Caco-2 (cell line): ENCODE measurements around the gene SNX3. TPM values are rescaled to one million over a fixed set of nuclear protein-coding genes. Genes with fewer than 3 reads are reported as not detected.
"Not testable (repeated sequence)": the region's sequence is repeated elsewhere in the genome, so short reads cannot be mapped to it uniquely, and the experiment has no call there.

Experiments used
- Bru-seq: library from RNA; stranded (reverse); fragments of 400-500 nt; gene quantifications from one replicate; lab custom pipeline; 2021; lab: Mats Ljungman, UMichigan
- BruChase-seq, 2 experiments: library from RNA; stranded (reverse); fragments of 400-500 nt; gene quantifications; one replicate each; lab custom pipeline; 2021; lab: Mats Ljungman, UMichigan
- BruUV-seq: library from RNA; stranded (reverse); fragments of 400-500 nt; replicated peaks from 2 replicates; lab custom pipeline; 2021; lab: Mats Ljungman, UMichigan
- CTCF ChIA-PET: fragments of 300-600 bp; sonication (Branson Sonifier 250); formaldehyde crosslinking; loops from one replicate; lab custom pipeline; 2022; ENCODE audit warnings: antibody characterized with exemption; lab: Charles Lee
- POLR2A ChIA-PET: fragments of 300-600 bp; sonication (Branson Sonifier 250); formaldehyde crosslinking; loops from one replicate; lab custom pipeline; 2022; ENCODE audit warnings: antibody characterized with exemption; lab: Charles Lee
- DNase-seq, 2 experiments: peaks; one replicate each; pipeline versions ENCODE4 v3.0.0 to v3.0.0-alpha.2; 2020 to 2022
- H3K27me3 ChIP-seq: replicated peaks from 2 replicates; pipeline ENCODE4 v1.6.0; 2011; ENCODE audit warnings: low read length; ENCODE audit not compliant: control insufficient read depth, insufficient read depth
- H3K36me3 ChIP-seq: 2 replicates; pipeline ENCODE4 v1.5.1; 2011; ENCODE audit warnings: low read length; ENCODE audit not compliant: control insufficient read depth, insufficient read depth
- H3K4me1 ChIP-seq: fragments of 250-450 bp; sonication (Bioruptor Pico); 2 replicates; pipeline ENCODE4 v1.5.1; 2020; ENCODE audit warnings: mild to moderate bottlenecking
- H3K4me3 ChIP-seq: 2 replicates; pipeline ENCODE4 v1.5.1; 2011; ENCODE audit warnings: low read depth, mild to moderate bottlenecking, control low read depth, low read length
- H3K9me3 ChIP-seq: fragments of 250-450 bp; sonication (Bioruptor Pico); 2 replicates; pipeline ENCODE4 v1.5.1; 2020; ENCODE audit warnings: mild to moderate bottlenecking, moderate library complexity
- H3K27ac Mint-ChIP-seq: one replicate; pipeline ENCODE4 v1.8.0; 2022; ENCODE audit warnings: mixed read lengths; ENCODE audit not compliant: unreplicated experiment
- H3K27me3 Mint-ChIP-seq: one replicate; pipeline ENCODE4 v1.8.0; 2022; ENCODE audit warnings: mixed read lengths; ENCODE audit not compliant: insufficient read depth, unreplicated experiment
- H3K36me3 Mint-ChIP-seq: one replicate; pipeline ENCODE4 v1.8.0; 2022; ENCODE audit warnings: mild to moderate bottlenecking, mixed read lengths; ENCODE audit not compliant: insufficient read depth, unreplicated experiment
- H3K4me1 Mint-ChIP-seq: one replicate; pipeline ENCODE4 v1.8.0; 2022; ENCODE audit warnings: low read depth, mixed read lengths; ENCODE audit not compliant: unreplicated experiment
- H3K4me3 Mint-ChIP-seq: one replicate; pipeline ENCODE4 v1.8.0; 2022; ENCODE audit warnings: mild to moderate bottlenecking, moderate library complexity, mixed read lengths; ENCODE audit not compliant: unreplicated experiment
- H3K9me3 Mint-ChIP-seq: one replicate; pipeline ENCODE4 v1.8.0; 2022; ENCODE audit warnings: mixed read lengths; ENCODE audit not compliant: unreplicated experiment
- intact Hi-C: fragments of 100-400 bp; cut with micrococcal nuclease; formaldehyde crosslinking; loops from one replicate; pipeline ENCODE4 v1.10.0; 2022; ENCODE audit not compliant: unreplicated experiment
- long read RNA-seq: library from polyadenylated mRNA; stranded (forward); transcript quantifications from one replicate; pipeline ENCODE4 v2.0.0, GENCODE V29; 2022
- total RNA-seq: library from RNA; stranded (reverse); gene quantifications from 2 replicates; pipeline ENCODE4 v1.2.3, GENCODE V29; 2022
- TF ChIP-seq, protein P1 (sequence below), 2 experiments: fragments of 200-600 bp in 1 of 2; IDR thresholded peaks; 1 replicate in 1 of 2; 2 replicates in 1 of 2; pipeline versions ENCODE4 v1.5.1 to v1.8.0; 2011 to 2022; ENCODE audit warnings: antibody characterized with exemption in 1 of 2, control low read depth in 1 of 2, inconsistent platforms in 1 of 2, low read depth in 1 of 2, low read length in 1 of 2, mild to moderate bottlenecking in 1 of 2, moderate library complexity in 1 of 2; ENCODE audit not compliant: insufficient read depth in 1 of 2, severe bottlenecking in 1 of 2, unreplicated experiment in 1 of 2

Gene SNX3
- total RNA-seq: 111 and 114 TPM in 2 replicates
- Bru-seq, nascent RNA: percentile 75 among the genes with signal in this experiment
- percentile 72 among the genes with signal in this experiment for BruChase-seq, experiment 1, labeled RNA remaining after a 2-hour chase
- BruChase-seq, experiment 2, labeled RNA remaining after a 6-hour chase: percentile 82 among the genes with signal in this experiment
- long read RNA-seq, transcript SNX3-202 (4 exons, 890 nt): minor isoform, 8 of 307 reads
- long read RNA-seq, transcript SNX3-201 (4 exons, 1,755 nt): major isoform, 290 of 307 reads
- long read RNA-seq, partial matches to known transcripts: 1 of 307 reads
- long read RNA-seq, other reads (novel, unspliced or antisense): 6 of 307 reads

DNA sequence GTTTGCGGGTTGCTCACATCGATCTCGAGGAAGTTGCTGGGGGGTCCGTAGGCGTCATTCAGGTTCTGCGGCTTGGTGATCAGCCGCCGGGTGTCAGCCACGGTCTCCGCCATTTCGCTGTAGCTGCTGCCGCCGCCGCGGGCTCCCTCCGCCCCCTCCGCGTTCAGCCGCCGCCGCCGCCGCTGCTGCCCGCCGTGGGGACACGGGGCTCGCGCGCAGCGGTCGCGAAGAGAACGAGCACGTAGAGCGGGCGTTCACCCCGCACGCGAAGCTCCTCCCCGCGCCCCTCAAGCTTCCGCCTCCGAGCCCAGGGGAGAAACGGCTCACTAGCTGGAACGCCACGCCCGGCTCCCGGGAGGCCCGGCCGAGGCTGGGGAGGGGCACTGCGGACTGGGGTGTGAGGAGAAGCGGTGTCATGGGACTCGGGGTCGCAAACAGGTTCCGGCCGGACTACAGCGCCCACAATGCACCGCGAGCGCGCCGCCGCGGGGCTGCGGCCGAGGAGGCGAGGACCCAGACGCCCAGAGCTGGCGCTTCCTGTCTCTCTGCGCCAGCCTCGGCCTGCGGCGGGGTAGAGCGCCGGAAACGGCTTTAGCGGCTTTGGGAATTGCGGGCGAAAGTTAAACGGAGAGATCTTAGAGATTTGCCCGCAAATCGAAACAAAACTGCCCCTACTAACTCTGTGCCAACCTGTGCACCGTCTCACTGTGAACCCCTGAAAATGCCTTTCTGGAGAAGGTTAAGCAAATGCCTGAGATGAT lies at the start of gene SNX3:
Gene SNX3 (minus strand): TSS at position 232 of the 761 bp plus-strand sequence. CDS start 119 bp downstream, at position 113.
- H3K27me3 ChIP-seq: no peaks in the 10 kb centered on the region
- H3K4me1 Mint-ChIP-seq: no peaks in the 10 kb centered on the region
- BruUV-seq: no TSS peak
- no peaks in the 10 kb centered on the region for H3K36me3 ChIP-seq
- no peaks in the 10 kb centered on the region for H3K27me3 Mint-ChIP-seq
- H3K9me3 Mint-ChIP-seq: no peaks in the 10 kb centered on the region
- intact Hi-C loops: loop anchor here (1.0 to 5.0 kb wide), 4 partner anchors 33 to 232 kb away; no protein-coding TSS in a partner anchor
- CTCF ChIA-PET: interaction anchor here (0.5 to 1.6 kb wide), 6 partner anchors 11 to 1124 kb away, joined by 3 to 11 read pairs (median 3); no protein-coding TSS in a partner anchor
- H3K4me1 ChIP-seq: peaks cover 8% of the 10 kb centered on the region; the same call in 1 of the 2 replicates
- DNase-seq: peak; percentile 98
- H3K4me3 Mint-ChIP-seq: peak within 1 kb of the TSS; percentile 92
- TF ChIP-seq, protein P1, sequence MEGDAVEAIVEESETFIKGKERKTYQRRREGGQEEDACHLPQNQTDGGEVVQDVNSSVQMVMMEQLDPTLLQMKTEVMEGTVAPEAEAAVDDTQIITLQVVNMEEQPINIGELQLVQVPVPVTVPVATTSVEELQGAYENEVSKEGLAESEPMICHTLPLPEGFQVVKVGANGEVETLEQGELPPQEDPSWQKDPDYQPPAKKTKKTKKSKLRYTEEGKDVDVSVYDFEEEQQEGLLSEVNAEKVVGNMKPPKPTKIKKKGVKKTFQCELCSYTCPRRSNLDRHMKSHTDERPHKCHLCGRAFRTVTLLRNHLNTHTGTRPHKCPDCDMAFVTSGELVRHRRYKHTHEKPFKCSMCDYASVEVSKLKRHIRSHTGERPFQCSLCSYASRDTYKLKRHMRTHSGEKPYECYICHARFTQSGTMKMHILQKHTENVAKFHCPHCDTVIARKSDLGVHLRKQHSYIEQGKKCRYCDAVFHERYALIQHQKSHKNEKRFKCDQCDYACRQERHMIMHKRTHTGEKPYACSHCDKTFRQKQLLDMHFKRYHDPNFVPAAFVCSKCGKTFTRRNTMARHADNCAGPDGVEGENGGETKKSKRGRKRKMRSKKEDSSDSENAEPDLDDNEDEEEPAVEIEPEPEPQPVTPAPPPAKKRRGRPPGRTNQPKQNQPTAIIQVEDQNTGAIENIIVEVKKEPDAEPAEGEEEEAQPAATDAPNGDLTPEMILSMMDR (IDR thresholded peaks at IDR 0.05; ENCODE audit: insufficient read depth in 1 of 2, low read depth in 1 of 2, low read length in 1 of 2, severe bottlenecking in 1 of 2, unreplicated experiment in 1 of 2): no peak
- peak within 1 kb of the TSS; percentile 87 for H3K27ac Mint-ChIP-seq
- peaks cover 6% of the 10 kb centered on the region for H3K36me3 Mint-ChIP-seq
- POLR2A ChIA-PET: interaction anchor here (0.6 to 1.4 kb wide), 10 partner anchors 13 to 303 kb away, joined by 3 to 10 read pairs (median 4); partner anchors contain the start of genes AFG1L and SEC63
- H3K9me3 ChIP-seq: no peaks in the 10 kb centered on the region
- peak within 1 kb of the TSS; percentile 87 for H3K4me3 ChIP-seq

DNA sequence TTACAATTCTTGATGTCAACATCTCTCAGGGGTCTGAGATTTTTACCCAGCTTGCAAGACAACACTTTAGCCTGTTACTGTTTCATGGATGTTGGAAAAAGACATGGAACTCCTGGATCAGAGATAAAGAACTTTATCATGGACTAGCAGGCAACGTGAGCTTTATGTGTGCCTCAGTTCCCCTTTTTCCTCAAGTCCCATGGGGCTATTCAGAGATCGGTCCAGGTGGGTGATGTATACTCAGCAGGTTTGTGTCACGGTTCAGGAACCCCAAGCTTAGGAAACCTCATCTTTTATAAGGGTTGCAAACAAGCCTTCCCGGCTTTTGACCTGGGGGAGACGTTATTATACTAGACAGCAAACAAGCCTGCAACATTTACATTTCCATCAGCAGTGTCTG lies 49.0 kb upstream of the SNX3 start:
- DNase-seq: no peak
- H3K9me3 Mint-ChIP-seq: no peaks in the 10 kb centered on the region
- peaks cover 8% of the 10 kb centered on the region for H3K4me1 Mint-ChIP-seq
- no TSS peak for BruUV-seq
- no peaks in the 10 kb centered on the region for H3K36me3 Mint-ChIP-seq
- H3K4me3 Mint-ChIP-seq: no peak overlapping the region
- H3K27me3 Mint-ChIP-seq: no peaks in the 10 kb centered on the region
- CTCF ChIA-PET: no interaction called here
- Histone ChIP-seq H3K4me1 (peaks cover 14% of the 10 kb centered on the region), H3K27me3 (no peaks in the 10 kb centered on the region), H3K36me3 (no peaks in the 10 kb centered on the region), H3K4me3 (no peak overlapping the region), H3K9me3 (no peaks in the 10 kb centered on the region)
- POLR2A ChIA-PET: interaction anchor here (0.5 kb wide), 1 partner anchor 48 kb away, joined by 5 read pairs; no protein-coding TSS in a partner anchor
- H3K27ac Mint-ChIP-seq: no peak overlapping the region
- intact Hi-C loops: no loop called here
- TF ChIP-seq, protein P1 (IDR thresholded peaks at IDR 0.05; ENCODE audit: insufficient read depth in 1 of 2, low read depth in 1 of 2, low read length in 1 of 2, severe bottlenecking in 1 of 2, unreplicated experiment in 1 of 2): no peak

- CTCF ChIA-PET, H3K4me3 Mint-ChIP-seq, H3K4me3 ChIP-seq, intact Hi-C loops, BruUV-seq, H3K9me3 Mint-ChIP-seq, POLR2A ChIA-PET, H3K36me3 Mint-ChIP-seq, H3K9me3 ChIP-seq, H3K27me3 ChIP-seq, H3K4me1 Mint-ChIP-seq, H3K27ac Mint-ChIP-seq, DNase-seq, H3K36me3 ChIP-seq, H3K27me3 Mint-ChIP-seq: not testable (repeated sequence)
- H3K4me1 ChIP-seq: peaks cover 14% of the 10 kb centered on the region
Measured at GRCh38 chr6:108308641-108309040, 47.8 kb upstream of the SNX3 start.
